T-helper 2 cell treated with Interferon-gamma antibody and Interleukin-4, amounts not matched to agents 5 μg/mL and 100 μg/mL, for 36 hours (primary cell): Measurements from ENCODE around the gene FZD10.

Experiments
- DNase-seq: peaks from one replicate; pipeline ENCODE4 v3.0.0; 2021; ENCODE audit warnings: low spot score
- H3K27ac Mint-ChIP-seq: one replicate; pipeline ENCODE4 v1.8.0; 2021; ENCODE audit warnings: mild to moderate bottlenecking, mixed read lengths
- H3K27me3 Mint-ChIP-seq: one replicate; pipeline ENCODE4 v1.8.0; 2021; ENCODE audit warnings: low read depth, mixed read lengths
- H3K36me3 Mint-ChIP-seq: one replicate; pipeline ENCODE4 v1.8.0; 2021; ENCODE audit warnings: low read depth, mixed read lengths
- H3K4me1 Mint-ChIP-seq: one replicate; pipeline ENCODE4 v1.8.0; 2021; ENCODE audit warnings: low read depth, mixed read lengths
- H3K4me3 Mint-ChIP-seq: one replicate; pipeline ENCODE4 v1.8.0; 2022; ENCODE audit warnings: mild to moderate bottlenecking, moderate library complexity, mixed read lengths
- H3K9me3 Mint-ChIP-seq: one replicate; pipeline ENCODE4 v1.8.0; 2021; ENCODE audit warnings: mixed read lengths

Gene FZD10

DNA sequence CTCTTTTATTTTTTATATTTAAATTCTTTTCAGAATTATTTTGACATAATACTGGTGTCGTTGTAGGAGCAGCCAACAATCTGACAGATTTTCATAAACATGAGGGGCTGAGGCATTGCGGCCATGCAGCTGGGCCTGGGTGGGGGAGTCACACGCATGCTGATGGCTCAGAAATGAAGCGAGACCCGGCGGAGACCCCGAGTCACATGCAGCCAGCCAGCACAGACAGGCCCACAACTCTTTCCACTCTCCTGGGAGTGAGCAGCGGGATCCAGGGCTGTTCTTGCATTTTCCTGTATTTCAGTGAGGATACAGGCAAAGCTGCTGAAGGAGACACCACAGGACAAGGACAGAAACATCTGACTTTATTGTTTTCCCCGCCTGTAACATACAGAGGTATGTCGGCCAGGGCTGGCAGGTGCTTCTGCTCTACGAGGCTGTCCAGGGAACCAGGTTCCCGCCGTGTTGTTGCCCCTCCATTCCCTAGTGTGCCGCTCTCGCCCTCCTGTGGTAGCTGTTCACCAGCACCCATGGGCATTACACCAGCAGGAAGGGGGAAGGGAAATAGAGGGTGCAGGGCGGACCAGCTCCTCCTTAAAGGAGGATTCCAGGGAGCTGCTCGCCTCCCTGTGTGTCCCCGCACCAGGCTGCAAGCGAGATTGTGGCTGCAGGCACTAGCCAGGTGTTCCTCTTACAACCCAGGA lies 30.5 kb downstream of the FZD10 start:
- no peaks in the 10 kb centered on the region for H3K36me3 Mint-ChIP-seq
- H3K27me3 Mint-ChIP-seq: peaks cover 4% of the 10 kb centered on the region
- H3K4me3 Mint-ChIP-seq: no peak overlapping the region
- DNase-seq: no peak
- H3K9me3 Mint-ChIP-seq: peaks cover 4% of the 10 kb centered on the region
- H3K27ac Mint-ChIP-seq: no peak overlapping the region
- no peaks in the 10 kb centered on the region for H3K4me1 Mint-ChIP-seq

DNA sequence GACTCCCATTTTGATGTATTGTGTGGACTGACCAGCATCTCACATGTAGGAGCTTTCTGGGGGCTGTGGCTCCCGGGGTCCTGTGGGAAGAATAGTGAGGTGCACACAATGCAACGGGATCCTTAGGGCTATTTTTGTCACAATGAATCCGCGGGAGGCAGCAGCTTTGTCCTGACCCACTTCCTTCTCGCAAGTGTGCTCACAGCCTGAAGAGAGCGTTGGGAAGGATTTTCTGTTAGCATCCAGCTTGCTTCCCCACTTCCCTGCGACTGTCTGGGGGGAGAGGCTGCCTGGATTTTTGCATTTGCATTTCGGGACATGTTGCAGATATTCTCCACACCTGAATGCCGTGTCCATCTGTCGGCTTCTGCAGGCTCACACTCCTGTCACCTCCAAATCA lies 31.9 kb downstream of the FZD10 start:
- no peaks in the 10 kb centered on the region for H3K4me1 Mint-ChIP-seq
- no peaks in the 10 kb centered on the region for H3K27me3 Mint-ChIP-seq
- no peaks in the 10 kb centered on the region for H3K36me3 Mint-ChIP-seq
- no peak for DNase-seq
- H3K4me3 Mint-ChIP-seq: no peak overlapping the region
- no peak overlapping the region for H3K27ac Mint-ChIP-seq
- peaks cover 4% of the 10 kb centered on the region for H3K9me3 Mint-ChIP-seq

DNA sequence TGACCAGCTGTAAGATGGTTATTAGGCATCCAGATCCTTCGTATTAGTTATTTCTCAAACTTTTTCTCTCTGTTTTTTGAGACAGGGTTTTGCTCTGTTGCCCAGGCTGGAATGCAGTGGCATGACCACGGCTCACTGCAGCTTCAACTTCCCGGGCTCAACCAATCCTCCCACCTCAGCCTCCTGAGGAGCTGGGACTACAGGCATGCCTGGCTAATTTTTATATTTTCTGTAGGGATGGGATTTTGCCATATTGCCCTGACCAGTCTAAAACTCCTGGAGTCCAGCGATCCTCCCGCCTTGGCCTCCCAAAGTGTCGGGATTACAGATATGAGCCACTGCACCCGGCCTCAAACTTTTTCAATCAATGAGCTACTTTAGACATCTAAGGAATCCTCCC lies 33.1 kb downstream of the FZD10 start:
- Mint-ChIP-seq H3K4me3 (no peak overlapping the region), H3K4me1 (no peaks in the 10 kb centered on the region), H3K36me3 (no peaks in the 10 kb centered on the region), H3K27ac (no peak overlapping the region), H3K9me3 (peaks cover 4% of the 10 kb centered on the region), H3K27me3 (no peaks in the 10 kb centered on the region)
- DNase-seq: no peak

DNA sequence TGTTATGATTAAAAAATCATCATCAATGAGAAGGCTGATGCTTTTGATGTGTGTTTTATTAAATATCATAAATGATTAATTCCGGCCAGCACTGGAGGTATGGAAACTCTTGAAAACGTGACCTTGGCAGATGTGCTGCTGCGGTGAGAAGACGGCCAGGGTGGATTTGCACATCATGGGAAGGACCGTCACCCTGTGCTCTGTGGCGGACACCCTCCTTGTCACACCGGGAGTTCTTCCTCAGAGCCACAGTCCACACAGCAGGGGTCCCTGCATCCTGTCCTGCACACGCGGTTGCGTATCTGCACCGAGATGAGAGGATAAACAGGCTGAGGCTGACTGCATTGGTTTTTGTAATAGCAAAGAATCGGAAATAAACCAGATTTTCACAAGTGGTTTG lies 33.5 kb downstream of the FZD10 start:
- Mint-ChIP-seq H3K27ac (no peak overlapping the region), H3K4me3 (no peak overlapping the region), H3K36me3 (no peaks in the 10 kb centered on the region), H3K4me1 (no peaks in the 10 kb centered on the region), H3K9me3 (peaks cover 4% of the 10 kb centered on the region), H3K27me3 (no peaks in the 10 kb centered on the region)
- no peak for DNase-seq

DNA sequence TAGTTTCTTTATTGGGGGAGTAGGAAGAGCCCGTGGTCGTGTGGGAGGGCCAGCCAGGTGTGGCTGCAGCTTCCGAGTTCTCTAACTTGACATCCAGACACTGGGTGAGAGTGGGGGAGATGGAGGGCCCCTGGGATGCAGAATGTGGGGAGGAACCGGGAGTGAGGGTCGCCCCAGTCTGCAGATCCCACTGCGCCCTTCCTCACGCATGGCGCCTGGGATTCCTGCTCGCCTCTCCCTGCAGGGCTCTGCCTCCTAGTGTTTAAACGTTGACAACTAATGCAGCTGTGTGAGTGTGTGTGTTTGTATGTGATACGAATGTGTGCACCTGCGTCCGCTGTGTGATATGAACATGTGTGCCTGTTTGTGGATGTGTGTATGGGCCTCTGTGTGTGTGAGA lies 34.6 kb downstream of the FZD10 start:
- Mint-ChIP-seq H3K4me1 (no peaks in the 10 kb centered on the region), H3K36me3 (no peaks in the 10 kb centered on the region), H3K4me3 (no peak overlapping the region), H3K27ac (no peak overlapping the region), H3K9me3 (peaks cover 1% of the 10 kb centered on the region), H3K27me3 (no peaks in the 10 kb centered on the region)
- no peak for DNase-seq

DNA sequence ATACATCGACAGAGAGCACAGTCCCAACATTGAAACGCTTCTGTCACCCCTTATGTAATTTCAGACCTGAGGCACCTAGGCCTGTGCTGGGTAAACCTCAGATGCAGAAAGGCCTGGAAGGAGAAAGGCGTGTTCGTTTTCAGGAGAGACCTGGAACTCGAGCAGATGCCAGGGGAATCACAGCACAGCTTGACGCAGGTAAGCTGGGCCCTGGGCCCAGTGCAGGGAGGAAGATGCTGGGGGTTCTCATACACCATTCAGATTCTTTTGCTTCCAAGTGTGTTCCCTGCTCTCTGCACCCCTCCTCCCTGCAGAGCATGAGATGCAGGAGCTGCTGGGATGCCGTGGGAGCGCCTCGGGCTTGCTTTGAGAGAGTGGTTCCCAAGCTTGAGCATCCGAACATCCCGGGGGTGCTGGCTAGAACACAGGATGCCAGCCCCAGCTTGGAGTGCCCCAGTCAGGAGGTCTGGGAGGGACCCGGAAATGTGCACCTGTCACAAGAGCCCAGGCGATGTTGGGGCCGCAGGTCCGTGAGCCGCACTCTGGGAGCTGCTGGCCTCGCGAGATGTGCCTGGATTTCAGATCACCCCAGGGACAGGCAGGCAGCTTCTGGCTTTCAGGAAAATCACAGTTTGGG lies 35.9 kb downstream of the FZD10 start:
- DNase-seq: no peak
- no peak overlapping the region for H3K27ac Mint-ChIP-seq

DNA sequence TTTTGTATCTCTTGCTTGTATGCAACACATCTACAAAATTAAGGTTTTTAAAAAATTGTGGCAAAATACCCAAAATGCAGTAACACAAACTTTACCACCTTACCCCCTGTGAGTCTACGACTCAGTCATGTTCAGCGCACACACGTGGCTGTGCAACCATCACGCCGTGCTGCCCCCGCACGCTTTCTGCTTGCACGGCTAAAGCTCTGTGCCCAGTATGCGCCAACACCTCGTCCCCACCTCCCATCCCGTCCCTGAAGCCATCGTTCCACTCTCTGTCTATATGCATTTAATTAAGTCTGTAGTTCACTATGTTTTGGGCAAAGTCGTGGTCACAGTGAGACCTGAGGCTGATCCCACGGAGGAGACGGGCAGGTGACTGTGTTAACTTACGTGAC lies 36.4 kb downstream of the FZD10 start:
- no peaks in the 10 kb centered on the region for H3K4me1 Mint-ChIP-seq
- H3K36me3 Mint-ChIP-seq: no peaks in the 10 kb centered on the region
- H3K9me3 Mint-ChIP-seq: no peaks in the 10 kb centered on the region
- no peak overlapping the region for H3K4me3 Mint-ChIP-seq
- H3K27ac Mint-ChIP-seq: no peak overlapping the region
- no peaks in the 10 kb centered on the region for H3K27me3 Mint-ChIP-seq
- DNase-seq: no peak

More for the DNA sequence above, 35.9 kb downstream of the FZD10 start:
- no peaks in the 10 kb centered on the region for H3K4me1 Mint-ChIP-seq
- H3K36me3 Mint-ChIP-seq: no peaks in the 10 kb centered on the region
- H3K9me3 Mint-ChIP-seq: no peaks in the 10 kb centered on the region
- no peaks in the 10 kb centered on the region for H3K27me3 Mint-ChIP-seq
- H3K4me3 Mint-ChIP-seq: no peak overlapping the region

DNA sequence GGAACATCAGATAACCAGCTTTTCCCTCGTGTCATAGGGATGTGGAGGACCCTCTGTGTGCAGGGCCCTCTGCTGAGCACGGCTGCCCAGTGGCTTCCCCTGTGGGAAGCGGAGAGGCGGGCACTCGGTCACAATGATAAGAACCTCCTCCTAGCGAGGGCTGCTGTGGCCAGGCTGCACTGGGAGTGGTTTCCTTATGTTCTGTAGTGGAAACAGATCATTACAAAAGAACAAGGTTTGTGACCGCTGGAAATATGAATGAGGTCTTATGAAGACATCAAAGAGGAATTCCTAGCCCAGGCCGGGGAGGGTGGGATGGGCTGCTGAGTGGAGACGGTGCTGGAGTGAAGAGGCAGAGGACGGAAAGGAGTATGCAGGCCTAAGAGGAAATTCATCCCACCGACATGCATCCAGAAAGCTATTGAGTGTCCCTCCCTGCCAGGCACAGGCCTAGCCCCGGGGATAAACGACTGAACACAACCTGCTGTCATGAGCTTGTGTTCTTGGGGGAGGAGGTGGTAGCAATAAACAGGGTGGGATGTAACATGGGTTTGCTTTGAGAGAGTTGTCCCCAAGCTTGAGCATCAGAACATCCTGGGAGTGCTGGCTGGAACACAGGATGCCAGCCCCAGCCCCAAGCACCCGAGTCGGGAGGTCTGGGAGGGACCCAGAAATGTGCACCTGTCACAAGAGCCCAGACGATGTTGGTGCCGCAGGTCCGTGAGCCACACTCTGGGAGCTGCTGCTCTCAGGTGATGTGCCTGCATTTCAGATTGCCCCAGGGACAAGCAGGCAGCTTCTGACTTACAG lies 37.5 kb downstream of the FZD10 start:
- Mint-ChIP-seq H3K36me3 (no peaks in the 10 kb centered on the region), H3K4me3 (no peak overlapping the region), H3K27ac (no peak overlapping the region), H3K9me3 (no peaks in the 10 kb centered on the region), H3K4me1 (no peaks in the 10 kb centered on the region), H3K27me3 (no peaks in the 10 kb centered on the region)
- DNase-seq: no peak

DNA sequence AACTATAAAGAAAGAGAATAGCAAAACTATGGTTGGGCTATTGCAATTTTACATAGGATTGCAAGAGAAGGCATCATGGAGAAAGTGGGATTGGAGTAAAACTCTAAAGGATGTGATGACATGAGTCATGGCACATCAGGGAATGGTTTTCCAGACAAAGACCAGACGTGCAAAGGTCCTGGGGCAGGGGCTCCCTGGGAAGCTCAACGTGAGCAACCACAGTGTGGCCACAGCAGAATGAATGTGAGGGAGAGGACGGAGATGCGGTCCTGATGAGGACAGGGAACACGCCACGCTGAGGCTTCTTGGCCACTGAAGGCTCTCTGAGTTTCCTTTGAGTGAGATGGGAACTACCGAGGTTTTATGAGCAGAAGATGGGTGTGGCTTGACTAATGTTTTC lies 38.2 kb downstream of the FZD10 start:
- DNase-seq: no peak
- no peak overlapping the region for H3K27ac Mint-ChIP-seq
- no peak overlapping the region for H3K4me3 Mint-ChIP-seq
- H3K36me3 Mint-ChIP-seq: no peaks in the 10 kb centered on the region
- peaks cover 1% of the 10 kb centered on the region for H3K9me3 Mint-ChIP-seq
- no peaks in the 10 kb centered on the region for H3K27me3 Mint-ChIP-seq
- no peaks in the 10 kb centered on the region for H3K4me1 Mint-ChIP-seq

DNA sequence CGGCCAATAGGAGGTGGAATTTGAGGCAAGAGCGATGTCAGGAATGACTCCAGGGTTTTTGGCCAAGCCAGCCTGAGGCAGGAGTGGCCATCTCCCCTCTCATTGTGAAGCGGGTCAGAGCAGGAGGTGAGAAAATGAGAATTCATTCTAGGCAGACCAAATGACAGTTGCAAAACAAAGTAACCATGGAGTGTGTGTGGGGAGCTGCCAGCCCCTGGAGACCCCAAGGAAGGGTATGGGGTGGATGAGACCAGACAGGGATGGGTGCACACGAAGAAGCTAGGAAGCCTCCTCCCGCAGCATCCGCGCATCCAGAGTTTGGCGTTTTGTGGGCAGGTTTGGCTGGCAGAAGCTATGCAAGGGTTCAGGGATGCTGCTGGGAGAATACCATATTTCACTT lies 38.8 kb downstream of the FZD10 start:
- H3K4me1 Mint-ChIP-seq: no peaks in the 10 kb centered on the region
- H3K4me3 Mint-ChIP-seq: no peak overlapping the region
- DNase-seq: no peak
- H3K9me3 Mint-ChIP-seq: peaks cover 3% of the 10 kb centered on the region
- no peaks in the 10 kb centered on the region for H3K27me3 Mint-ChIP-seq
- no peak overlapping the region for H3K27ac Mint-ChIP-seq
- no peaks in the 10 kb centered on the region for H3K36me3 Mint-ChIP-seq

DNA sequence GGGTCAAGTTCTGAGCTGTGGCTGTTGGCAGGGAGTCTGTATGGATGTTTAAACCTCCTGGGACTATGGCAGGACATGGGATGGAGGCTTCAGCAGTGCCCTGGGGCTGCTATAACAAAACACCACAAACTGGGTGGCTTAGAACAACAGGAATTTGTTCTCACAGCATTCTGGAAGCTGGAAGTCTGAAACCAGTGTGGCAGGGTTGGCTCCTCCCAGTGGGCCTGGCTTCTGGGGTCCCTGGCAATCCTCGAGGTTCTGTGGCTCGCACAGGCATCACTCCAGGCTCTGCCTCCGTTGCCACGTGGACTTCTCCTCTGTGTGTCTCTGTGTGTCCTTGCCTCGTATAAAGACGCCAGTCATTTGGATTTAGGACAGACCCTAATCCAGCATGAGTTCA lies 39.9 kb downstream of the FZD10 start:
- no peak for DNase-seq
- Mint-ChIP-seq H3K9me3 (peaks cover 3% of the 10 kb centered on the region), H3K4me3 (no peak overlapping the region), H3K4me1 (no peaks in the 10 kb centered on the region), H3K27ac (no peak overlapping the region), H3K36me3 (no peaks in the 10 kb centered on the region), H3K27me3 (no peaks in the 10 kb centered on the region)

DNA sequence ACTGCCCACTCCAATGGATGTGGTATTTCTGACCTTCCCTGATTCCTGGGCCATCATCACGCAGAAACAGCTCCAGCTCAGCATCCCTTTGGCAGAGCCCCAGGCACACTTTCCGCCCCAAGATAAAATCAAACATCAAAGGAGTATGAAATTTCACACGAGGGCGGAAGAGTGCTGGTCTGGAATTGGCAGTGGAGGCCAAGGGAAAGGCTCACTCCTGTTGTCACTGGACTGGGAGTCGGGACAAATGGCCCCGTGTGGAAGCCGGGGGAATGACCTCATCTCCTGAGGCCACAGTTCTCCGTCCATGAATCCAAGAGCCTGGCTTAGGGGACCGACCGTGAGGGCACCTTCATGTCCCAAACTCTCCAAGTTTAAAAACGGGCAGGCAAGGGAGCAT lies 40.9 kb downstream of the FZD10 start:
- no peaks in the 10 kb centered on the region for H3K36me3 Mint-ChIP-seq
- no peaks in the 10 kb centered on the region for H3K4me1 Mint-ChIP-seq
- H3K9me3 Mint-ChIP-seq: peaks cover 3% of the 10 kb centered on the region
- no peak overlapping the region for H3K4me3 Mint-ChIP-seq
- no peak overlapping the region for H3K27ac Mint-ChIP-seq
- DNase-seq: no peak
- no peaks in the 10 kb centered on the region for H3K27me3 Mint-ChIP-seq

DNA sequence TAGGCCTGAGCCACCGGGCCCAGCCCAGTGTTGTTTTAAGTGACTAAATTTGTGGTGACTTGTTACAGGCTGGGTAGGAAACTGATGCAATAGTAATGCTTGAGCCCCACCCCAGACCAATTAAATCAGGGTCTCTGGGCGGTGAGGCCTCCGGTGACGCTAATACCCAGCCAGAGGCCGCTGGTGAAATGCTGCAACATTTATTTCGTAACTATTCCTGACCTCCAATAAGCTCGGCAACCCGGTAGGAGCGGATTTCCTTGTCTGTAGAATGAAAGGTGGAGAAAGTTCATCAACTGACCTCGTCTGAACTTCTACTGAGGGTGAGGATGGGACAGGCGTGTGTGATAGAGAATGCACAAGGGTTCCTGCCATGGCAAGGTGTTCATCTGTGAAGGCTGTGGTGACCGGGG lies 42.3 kb downstream of the FZD10 start:
- H3K4me3 Mint-ChIP-seq: no peak overlapping the region
- no peaks in the 10 kb centered on the region for H3K36me3 Mint-ChIP-seq
- no peaks in the 10 kb centered on the region for H3K4me1 Mint-ChIP-seq
- no peaks in the 10 kb centered on the region for H3K27me3 Mint-ChIP-seq
- peaks cover 3% of the 10 kb centered on the region for H3K9me3 Mint-ChIP-seq
- no peak for DNase-seq
- H3K27ac Mint-ChIP-seq: no peak overlapping the region

DNA sequence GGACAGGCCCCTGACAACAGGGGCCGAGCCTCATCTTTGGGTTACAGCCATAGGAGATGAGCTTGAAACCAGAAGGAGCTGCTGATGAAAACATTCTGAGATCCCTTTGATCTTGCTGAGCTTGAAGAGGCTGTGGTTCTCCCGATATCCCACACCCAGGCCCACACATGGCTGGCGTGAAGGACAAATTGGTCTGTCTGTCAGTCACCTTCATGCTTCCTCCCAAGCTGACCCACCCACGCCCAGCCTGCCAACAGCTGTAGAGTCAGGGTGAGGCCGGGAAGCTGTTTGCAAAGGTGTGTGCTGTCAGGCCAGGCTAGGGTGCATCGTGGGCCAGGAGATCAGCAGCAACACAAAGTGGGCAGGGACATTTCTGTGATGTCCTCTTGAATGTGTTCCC lies 43.2 kb downstream of the FZD10 start:
- Mint-ChIP-seq H3K4me3 (no peak overlapping the region), H3K27ac (no peak overlapping the region), H3K27me3 (no peaks in the 10 kb centered on the region)

More for the DNA sequence above, 43.2 kb downstream of the FZD10 start:
- H3K9me3 Mint-ChIP-seq: peaks cover 3% of the 10 kb centered on the region
- H3K4me1 Mint-ChIP-seq: no peaks in the 10 kb centered on the region
- no peaks in the 10 kb centered on the region for H3K36me3 Mint-ChIP-seq
- DNase-seq: no peak
